Dendritic cell treated with granulocyte-macrophage colony-stimulating factor and Interleukin-4, amounts not matched to agents 40 ng/mL and 50 ng/mL, for 4 days (primary cell): ENCODE data around the gene NDUFAF3.
A peak's percentile ranks its signal among the peaks of the same experiment; 100 is the strongest.

ENCODE experiments used
- H3K27ac Mint-ChIP-seq: one replicate; pipeline ENCODE4 v1.8.0; 2022; ENCODE audit warnings: mild to moderate bottlenecking, mixed read lengths
- H3K27me3 Mint-ChIP-seq: one replicate; pipeline ENCODE4 v1.8.0; 2022; ENCODE audit warnings: mild to moderate bottlenecking, mixed read lengths
- H3K36me3 Mint-ChIP-seq: one replicate; pipeline ENCODE4 v1.8.0; 2022; ENCODE audit warnings: low read depth, mixed read lengths
- H3K4me1 Mint-ChIP-seq: one replicate; pipeline ENCODE4 v1.8.0; 2022; ENCODE audit warnings: low read depth, mixed read lengths
- H3K4me3 Mint-ChIP-seq: one replicate; pipeline ENCODE4 v1.8.0; 2022; ENCODE audit warnings: mild to moderate bottlenecking, moderate library complexity, mixed read lengths
- H3K9me3 Mint-ChIP-seq: one replicate; pipeline ENCODE4 v1.8.0; 2022; ENCODE audit warnings: mixed read lengths
- intact Hi-C: fragments of 100-400 bp; cut with micrococcal nuclease; formaldehyde crosslinking; loops from one replicate; pipeline ENCODE4 v1.15.0; 2022

NDUFAF3 gene

GRCh38 chr3:49019941-49020329 lies 2.0 kb upstream of the NDUFAF3 start:
- H3K4me3 Mint-ChIP-seq: peak overlapping the region; percentile 91
- no peaks in the 10 kb centered on the region for H3K27me3 Mint-ChIP-seq
- H3K4me1 Mint-ChIP-seq: peaks cover 68% of the 10 kb centered on the region
- H3K27ac Mint-ChIP-seq: peak overlapping the region; percentile 98
- H3K9me3 Mint-ChIP-seq: no peaks in the 10 kb centered on the region
- intact Hi-C loops: loop anchor here (5.0 kb wide), 1 partner anchor 702 kb away; the partner anchor contains the start of gene GMPPB
- peaks cover 76% of the 10 kb centered on the region for H3K36me3 Mint-ChIP-seq

GRCh38 chr3:49020330-49021212 lies 1.4 kb upstream of the NDUFAF3 start:
- peak overlapping the region; percentile 91 for H3K4me3 Mint-ChIP-seq
- H3K9me3 Mint-ChIP-seq: no peaks in the 10 kb centered on the region
- no peaks in the 10 kb centered on the region for H3K27me3 Mint-ChIP-seq
- H3K27ac Mint-ChIP-seq: peak overlapping the region; percentile 98
- H3K4me1 Mint-ChIP-seq: peaks cover 68% of the 10 kb centered on the region
- intact Hi-C loops: loop anchor here (1.0 to 5.0 kb wide), 2 partner anchors 13 to 702 kb away; partner anchors contain the start of genes GMPPB and WDR6
- peaks cover 76% of the 10 kb centered on the region for H3K36me3 Mint-ChIP-seq

- Mint-ChIP-seq H3K27me3 (no peaks in the 10 kb centered on the region), H3K9me3 (no peaks in the 10 kb centered on the region), H3K36me3 (peaks cover 76% of the 10 kb centered on the region), H3K4me3 (peak overlapping the region; percentile 91), H3K4me1 (peaks cover 71% of the 10 kb centered on the region), H3K27ac (peak overlapping the region; percentile 98)
- intact Hi-C loops: loop anchor here (1.0 to 5.0 kb wide), 2 partner anchors 14 to 701 kb away; partner anchors contain the start of genes GMPPB and WDR6
Measured at GRCh38 chr3:49021213-49021812, 608 bp upstream of the NDUFAF3 start.

GRCh38 chr3:49022688-49023171 lies 809 bp downstream of the NDUFAF3 start:
- H3K27ac Mint-ChIP-seq: peak overlapping the region; percentile 98
- H3K9me3 Mint-ChIP-seq: no peaks in the 10 kb centered on the region
- no peaks in the 10 kb centered on the region for H3K27me3 Mint-ChIP-seq
- peaks cover 71% of the 10 kb centered on the region for H3K4me1 Mint-ChIP-seq
- intact Hi-C loops: loop anchor here (5.0 kb wide), 1 partner anchor 700 kb away; the partner anchor contains the start of gene GMPPB
- H3K36me3 Mint-ChIP-seq: peaks cover 78% of the 10 kb centered on the region
- peak overlapping the region; percentile 91 for H3K4me3 Mint-ChIP-seq

- intact Hi-C loops: loop anchor here (5.0 kb wide), 1 partner anchor 699 kb away; the partner anchor contains the start of gene GMPPB
- no peaks in the 10 kb centered on the region for H3K9me3 Mint-ChIP-seq
- peak overlapping the region; percentile 1 for H3K27ac Mint-ChIP-seq
- H3K27me3 Mint-ChIP-seq: no peaks in the 10 kb centered on the region
- H3K4me1 Mint-ChIP-seq: peaks cover 76% of the 10 kb centered on the region
- H3K36me3 Mint-ChIP-seq: peaks cover 71% of the 10 kb centered on the region
- H3K4me3 Mint-ChIP-seq: no peak overlapping the region
Measured at GRCh38 chr3:49023775-49024174, 1.9 kb downstream of the NDUFAF3 start.

- no peaks in the 10 kb centered on the region for H3K27me3 Mint-ChIP-seq
- H3K9me3 Mint-ChIP-seq: no peaks in the 10 kb centered on the region
- H3K36me3 Mint-ChIP-seq: peaks cover 77% of the 10 kb centered on the region
- no peak overlapping the region for H3K4me3 Mint-ChIP-seq
- H3K27ac Mint-ChIP-seq: peak overlapping the region; percentile 1
- peaks cover 78% of the 10 kb centered on the region for H3K4me1 Mint-ChIP-seq
- intact Hi-C loops: loop anchor here (5.0 kb wide), 1 partner anchor 698 kb away; the partner anchor contains the start of gene GMPPB
Measured at GRCh38 chr3:49024449-49024848, 2.5 kb downstream of the NDUFAF3 start.

- H3K4me3 Mint-ChIP-seq: no peak overlapping the region
- intact Hi-C loops: loop anchor here (5.0 kb wide), 2 partner anchors 33 to 67 kb away; partner anchors contain the start of genes P4HTM and QRICH1
- H3K27me3 Mint-ChIP-seq: no peaks in the 10 kb centered on the region
- peaks cover 73% of the 10 kb centered on the region for H3K4me1 Mint-ChIP-seq
- H3K27ac Mint-ChIP-seq: peak overlapping the region; percentile 1
- peaks cover 79% of the 10 kb centered on the region for H3K36me3 Mint-ChIP-seq
- no peaks in the 10 kb centered on the region for H3K9me3 Mint-ChIP-seq
Measured at GRCh38 chr3:49025005-49025792, 3.3 kb downstream of the NDUFAF3 start.

- H3K4me3 Mint-ChIP-seq: no peak overlapping the region
- peaks cover 79% of the 10 kb centered on the region for H3K36me3 Mint-ChIP-seq
- H3K27ac Mint-ChIP-seq: peak overlapping the region; percentile 1
- no peaks in the 10 kb centered on the region for H3K27me3 Mint-ChIP-seq
- intact Hi-C loops: loop anchor here (5.0 kb wide), 2 partner anchors 34 to 66 kb away; partner anchors contain the start of genes P4HTM and QRICH1
- H3K4me1 Mint-ChIP-seq: peaks cover 69% of the 10 kb centered on the region
- no peaks in the 10 kb centered on the region for H3K9me3 Mint-ChIP-seq
Measured at GRCh38 chr3:49025793-49026520, 4.0 kb downstream of the NDUFAF3 start.

GRCh38 chr3:49026536-49026935 lies 4.6 kb downstream of the NDUFAF3 start:
- Mint-ChIP-seq H3K4me1 (peaks cover 69% of the 10 kb centered on the region), H3K4me3 (no peak overlapping the region)

GRCh38 chr3:49027634-49028033 lies 5.7 kb downstream of the NDUFAF3 start:
- Mint-ChIP-seq H3K4me1 (peaks cover 66% of the 10 kb centered on the region), H3K36me3 (peaks cover 83% of the 10 kb centered on the region), H3K27me3 (no peaks in the 10 kb centered on the region), H3K4me3 (no peak overlapping the region), H3K27ac (no peak overlapping the region), H3K9me3 (no peaks in the 10 kb centered on the region)
- intact Hi-C loops: loop anchor here (5.0 kb wide), 2 partner anchors 35 to 65 kb away; partner anchors contain the start of genes P4HTM and QRICH1

More at GRCh38 chr3:49026536-49026935, 4.6 kb downstream of the NDUFAF3 start:
- H3K27me3 Mint-ChIP-seq: no peaks in the 10 kb centered on the region
- intact Hi-C loops: loop anchor here (5.0 kb wide), 2 partner anchors 34 to 66 kb away; partner anchors contain the start of genes P4HTM and QRICH1
- H3K9me3 Mint-ChIP-seq: no peaks in the 10 kb centered on the region
- H3K36me3 Mint-ChIP-seq: peaks cover 79% of the 10 kb centered on the region
- no peak overlapping the region for H3K27ac Mint-ChIP-seq

- peak overlapping the region; percentile 89 for H3K27ac Mint-ChIP-seq
- no peaks in the 10 kb centered on the region for H3K9me3 Mint-ChIP-seq
- peaks cover 83% of the 10 kb centered on the region for H3K36me3 Mint-ChIP-seq
- H3K4me3 Mint-ChIP-seq: peak overlapping the region; percentile 81
- peaks cover 59% of the 10 kb centered on the region for H3K4me1 Mint-ChIP-seq
- intact Hi-C loops: loop anchor here (5.0 kb wide), 2 partner anchors 36 to 64 kb away; partner anchors contain the start of genes P4HTM and QRICH1
- H3K27me3 Mint-ChIP-seq: no peaks in the 10 kb centered on the region
Measured at GRCh38 chr3:49028298-49028672, 6.4 kb downstream of the NDUFAF3 start.

- Mint-ChIP-seq H3K4me1 (peaks cover 53% of the 10 kb centered on the region), H3K27me3 (no peaks in the 10 kb centered on the region), H3K4me3 (peak within 1 kb of the TSS; percentile 81), H3K27ac (peak within 1 kb of the TSS; percentile 89), H3K9me3 (no peaks in the 10 kb centered on the region), H3K36me3 (peaks cover 83% of the 10 kb centered on the region)
- intact Hi-C loops: loop anchor here (5.0 kb wide), 2 partner anchors 37 to 63 kb away; partner anchors contain the start of genes P4HTM and QRICH1
Measured at GRCh38 chr3:49028673-49029562, 7.0 kb downstream of the NDUFAF3 start, which contains the start of gene IMPDH2. TSS of gene IMPDH2 (minus strand) at chr3:49029398. CDS start at chr3:49029350, 48 bp downstream.
